Measurements from ENCODE around the gene NELFB.
"Not testable (repeated sequence)": the region's sequence is repeated elsewhere in the genome, so short reads cannot be mapped to it uniquely, and the experiment has no call there.

NELFB gene

DNA sequence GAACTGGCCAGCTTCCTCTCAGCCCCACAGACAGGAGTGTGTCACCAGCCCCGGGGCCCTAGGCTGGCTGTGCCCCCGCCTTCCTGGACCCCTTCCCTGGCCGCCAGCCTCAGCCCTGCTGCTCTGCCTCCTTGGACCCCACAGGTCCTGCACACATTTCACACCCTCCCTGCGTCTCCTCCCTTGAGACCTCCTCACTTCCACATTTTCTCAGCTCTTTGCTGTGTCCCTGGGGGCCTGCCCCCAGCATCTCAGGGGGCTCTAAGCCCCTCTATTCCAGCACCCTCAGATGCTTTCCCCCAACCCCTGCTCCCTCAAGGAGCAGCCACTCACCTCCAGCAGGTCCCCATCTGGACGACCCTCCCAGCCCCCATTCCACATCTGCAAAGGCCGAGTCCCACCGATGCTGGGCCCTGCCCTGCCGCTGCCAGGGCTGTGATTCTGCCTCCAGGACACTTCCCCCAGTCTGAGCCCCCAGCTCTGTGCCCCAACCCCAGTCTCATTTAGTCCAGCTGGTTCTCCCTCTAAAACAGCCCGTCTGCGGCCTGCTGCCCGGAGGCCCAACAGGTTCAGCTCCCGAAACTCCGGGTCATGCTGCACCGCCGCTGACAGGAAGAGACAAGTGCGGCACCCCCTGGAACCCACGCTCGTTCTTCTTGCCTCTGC is 20.2 kb upstream of the NELFB start:
- FAIRE-seq = no peak

DNA sequence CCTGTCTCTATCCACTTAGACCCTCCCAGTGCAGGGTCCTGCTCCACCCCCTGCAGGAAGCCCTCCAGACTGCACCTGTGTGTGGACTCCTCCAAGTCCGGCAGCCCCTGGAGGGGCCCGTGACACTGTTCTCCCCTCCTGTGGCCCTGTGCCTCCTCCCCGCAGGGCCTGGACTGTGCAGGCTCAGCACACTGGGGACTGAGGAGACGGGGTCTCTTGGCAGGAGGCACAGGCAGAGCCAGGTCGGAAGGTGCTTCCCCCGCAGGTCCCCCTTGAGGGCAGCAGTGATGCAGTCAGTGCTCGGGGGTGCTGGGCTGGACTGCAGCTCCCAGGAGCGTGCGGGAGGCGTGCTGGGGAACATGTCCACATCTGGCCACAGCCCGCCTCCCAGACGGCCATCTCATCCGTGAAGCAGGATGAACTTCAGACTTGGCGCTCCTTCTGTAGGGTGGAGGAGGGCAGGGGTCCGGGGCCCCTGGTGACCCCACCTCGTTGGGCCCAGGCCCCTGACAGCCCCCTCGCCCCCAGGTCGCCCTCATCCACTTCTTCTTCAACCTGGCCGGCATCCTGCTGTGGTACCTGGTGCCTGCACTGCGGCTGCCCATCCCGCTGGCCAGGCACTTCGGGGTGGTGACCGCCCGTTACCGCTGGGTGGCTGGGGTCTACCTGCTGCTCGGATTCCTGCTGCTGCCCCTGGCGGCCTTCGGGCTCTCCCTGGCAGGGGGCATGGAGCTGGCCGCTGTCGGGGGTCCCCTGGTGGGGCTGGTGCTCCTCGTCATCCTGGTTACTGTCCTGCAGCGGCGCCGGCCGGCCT is 19.5 kb upstream of the NELFB start:
- DNase-seq (ENCODE audit: low spot score) (no peak), FAIRE-seq (no peak)

More for the DNA sequence above, 20.2 kb upstream of the NELFB start:
- no peak for DNase-seq (ENCODE audit: low spot score)

DNA sequence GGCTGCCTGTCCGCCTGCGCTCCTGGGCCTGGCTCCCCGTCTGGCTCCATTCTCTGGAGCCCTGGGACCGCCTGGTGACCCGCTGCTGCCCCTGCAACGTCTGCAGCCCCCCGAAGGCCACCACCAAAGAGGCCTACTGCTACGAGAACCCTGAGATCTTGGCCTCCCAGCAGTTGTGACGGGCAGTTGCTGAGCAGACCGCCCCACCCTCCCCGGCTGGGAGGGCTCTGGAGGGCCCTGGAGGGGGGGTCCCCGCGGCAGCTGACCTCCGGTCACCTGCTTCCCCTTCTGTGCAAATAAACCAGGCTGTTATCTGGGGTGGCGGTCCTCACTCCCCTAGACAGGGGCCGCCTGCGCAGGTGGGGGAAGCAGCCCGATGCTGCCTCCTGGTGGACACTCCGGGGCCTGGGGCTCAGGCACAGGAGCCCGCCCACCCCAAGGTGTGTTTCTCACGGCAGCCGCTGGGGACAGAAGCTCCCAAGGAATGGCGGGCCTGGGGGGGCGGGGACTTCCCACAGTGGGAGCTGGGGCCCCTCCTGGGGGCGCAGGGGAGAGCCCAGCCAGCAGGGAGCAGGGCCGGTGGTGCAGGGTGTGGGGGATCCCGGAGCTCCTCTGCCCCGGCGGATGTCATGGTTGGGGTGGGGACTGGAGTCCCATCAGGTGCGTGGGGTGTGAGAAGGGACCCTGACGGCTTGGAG is 18.7 kb upstream of the NELFB start:
- FAIRE-seq (peak; percentile 32), DNase-seq (ENCODE audit: low spot score) (peak; percentile 91)

DNA sequence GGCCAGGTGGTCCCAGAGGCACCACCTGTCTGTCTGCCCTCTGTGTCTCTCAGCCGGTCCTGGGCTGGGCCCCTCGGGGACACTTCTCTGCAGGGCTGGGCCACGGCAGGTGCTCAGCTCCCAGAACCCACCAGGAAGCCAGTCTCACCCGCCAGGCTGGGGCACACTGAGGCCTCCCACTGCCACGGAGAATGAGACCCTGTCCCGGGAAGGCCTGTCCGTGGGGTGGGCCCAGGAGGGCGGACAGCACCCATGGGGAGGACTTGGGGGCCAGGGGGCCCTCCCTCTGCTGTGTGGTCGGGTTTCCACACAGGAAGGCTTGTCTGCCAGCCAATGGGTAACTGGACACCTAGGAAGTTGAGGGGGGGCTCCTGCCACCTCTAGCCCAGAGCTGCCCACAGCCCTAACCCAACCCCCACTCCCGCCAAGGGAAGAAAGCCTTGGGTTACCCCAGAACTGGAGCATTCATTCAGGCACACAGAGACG is 18.1 kb upstream of the NELFB start:
- DNase-seq (ENCODE audit: low spot score) = no peak
- FAIRE-seq = no peak

DNA sequence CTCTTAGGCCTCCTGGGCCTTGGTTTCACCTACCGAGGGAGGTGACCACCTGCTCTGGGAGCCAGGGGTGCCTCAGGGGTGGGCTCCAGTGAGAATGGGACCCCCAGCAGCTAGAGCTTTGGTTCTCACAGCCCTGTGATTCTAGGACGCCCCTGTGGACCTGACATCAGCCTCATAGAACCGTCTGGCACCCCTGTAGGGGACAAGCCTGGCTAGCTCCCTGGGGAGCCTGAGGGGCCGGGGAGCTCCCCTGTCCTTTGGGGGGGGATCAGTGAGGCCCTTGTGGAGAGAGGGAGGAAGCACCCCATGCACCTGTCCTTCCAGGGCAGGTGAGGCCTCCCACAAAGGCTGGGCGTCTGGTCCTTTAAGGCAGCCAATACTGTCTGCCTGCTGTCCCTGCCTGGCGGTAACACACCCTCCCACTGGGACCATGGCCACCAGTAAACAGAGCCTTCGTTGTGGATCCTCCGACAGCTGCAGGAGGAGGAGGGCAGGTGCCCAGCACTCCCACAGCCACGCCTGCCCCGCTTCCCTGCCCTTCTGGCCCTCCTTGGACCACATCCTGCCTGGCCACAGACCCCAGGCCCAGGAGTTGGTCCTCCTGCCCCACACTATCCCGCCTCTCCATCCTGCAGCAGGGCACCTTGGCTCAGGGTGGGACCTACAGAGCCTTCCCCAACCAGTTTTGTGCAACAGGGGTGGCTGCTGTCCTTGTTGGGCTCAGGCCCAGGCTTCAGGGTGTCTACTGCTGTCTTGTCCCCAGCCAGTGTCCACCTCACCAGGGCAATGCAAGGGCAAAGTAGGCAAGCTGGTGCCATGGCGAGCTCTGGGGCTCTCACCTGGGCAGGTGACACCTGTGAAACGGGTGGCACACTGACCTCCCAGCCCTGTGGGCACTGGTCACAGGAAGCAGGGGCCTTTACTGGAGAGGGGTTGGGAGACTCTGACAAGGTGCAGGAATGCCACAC is 17.1 kb upstream of the NELFB start:
- DNase-seq (ENCODE audit: low spot score) = no peak

DNA sequence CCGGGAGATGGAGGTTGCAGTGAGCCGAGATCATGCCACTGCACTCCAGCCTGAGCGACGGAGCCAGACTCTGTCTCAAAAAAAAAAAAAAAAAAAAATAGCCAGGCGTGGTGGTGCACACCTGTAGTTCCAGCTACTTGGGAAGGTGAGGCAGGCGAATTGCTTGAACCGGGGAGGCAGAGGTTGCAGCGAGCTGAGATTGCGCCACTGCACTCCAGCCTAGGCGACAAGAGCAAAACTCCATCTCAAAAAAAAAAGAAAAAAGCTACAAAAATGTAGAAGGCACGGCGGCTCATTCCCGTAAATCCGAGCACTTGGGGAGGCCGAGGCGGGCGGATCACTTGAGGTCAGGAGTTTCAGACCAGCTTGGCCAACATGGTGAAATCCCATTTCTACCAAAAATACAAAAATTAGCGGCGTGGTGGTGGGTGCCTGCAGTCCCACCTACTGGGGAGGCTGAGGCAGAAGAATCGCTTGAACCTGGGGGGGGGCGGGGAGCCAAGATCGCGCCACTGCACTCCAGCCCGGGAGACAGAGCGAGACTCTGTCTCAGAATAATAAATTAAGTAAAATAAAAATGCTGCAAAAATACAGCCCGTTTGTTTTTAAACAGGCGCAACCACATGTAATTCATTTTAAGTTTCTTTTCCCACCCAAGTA is 15.5 kb upstream of the NELFB start:
- DNase-seq (ENCODE audit: low spot score); FAIRE-seq: not testable (repeated sequence)

More for the DNA sequence above, 17.1 kb upstream of the NELFB start:
- FAIRE-seq = no peak

DNA sequence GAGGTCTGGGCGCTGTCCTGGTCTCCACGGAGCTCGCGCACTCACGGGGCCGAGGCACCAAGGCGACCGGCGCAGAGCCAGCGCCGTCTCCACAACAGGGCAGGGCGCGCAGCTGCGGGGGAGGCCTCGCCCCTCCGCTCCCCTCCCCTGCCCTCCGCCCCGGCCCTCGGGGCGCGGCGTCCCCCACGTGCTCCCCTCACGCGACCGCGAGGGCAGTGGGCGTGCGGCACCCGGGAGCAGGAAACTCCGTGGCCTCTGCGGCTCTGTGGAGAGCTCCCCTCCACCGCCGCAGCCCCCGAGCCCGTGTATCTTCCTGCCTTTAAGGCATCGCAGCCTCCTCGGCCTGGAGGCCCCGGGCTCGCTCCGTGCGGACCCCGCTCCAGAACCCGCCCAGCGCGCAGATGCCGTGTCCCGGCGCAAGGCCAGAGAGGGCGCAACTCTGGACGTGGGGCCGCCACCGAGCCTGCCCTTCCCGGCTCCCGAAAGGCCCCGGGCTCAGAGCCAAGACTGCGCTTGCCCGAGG is 14.7 kb upstream of the NELFB start:
- no peak for FAIRE-seq
- DNase-seq (ENCODE audit: low spot score) = peak; percentile 61

DNA sequence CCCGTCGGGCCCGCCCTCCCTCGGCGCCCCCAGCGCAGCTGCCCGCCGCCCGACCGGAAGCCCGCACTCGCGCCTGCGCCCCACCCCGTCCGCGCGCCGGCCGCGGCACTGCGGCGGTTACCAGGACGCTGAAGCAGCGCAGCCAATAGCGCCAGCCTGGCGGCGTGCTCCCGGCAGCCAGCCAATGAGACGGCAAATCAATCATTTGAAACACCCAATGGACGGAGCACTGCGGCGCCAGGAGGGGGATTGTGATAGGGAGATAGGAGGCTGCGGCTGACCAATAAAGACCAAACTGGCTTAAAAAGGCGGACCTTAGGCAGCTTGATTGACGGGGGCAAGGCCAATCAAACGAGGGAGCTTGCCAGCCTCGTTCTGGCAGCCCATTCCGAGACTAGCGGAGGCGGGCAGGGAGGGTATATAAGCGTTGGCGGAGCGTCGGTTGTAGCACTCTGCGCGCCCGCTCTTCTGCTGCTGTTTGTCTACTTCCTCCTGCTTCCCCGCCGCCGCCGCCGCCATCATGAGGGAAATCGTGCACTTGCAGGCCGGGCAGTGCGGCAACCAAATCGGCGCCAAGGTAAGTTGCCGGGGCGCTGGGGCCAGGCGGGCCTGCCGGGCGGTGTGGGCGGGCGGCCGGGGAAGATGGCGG is 14.2 kb upstream of the NELFB start, which contains the start of gene TUBB4B:
Gene TUBB4B (plus strand): TSS at position 447 of the 649 bp plus-strand sequence. CDS start 74 bp downstream, at position 521.
- FAIRE-seq (peak; percentile 93), DNase-seq (ENCODE audit: low spot score) (peak; percentile 98)

DNA sequence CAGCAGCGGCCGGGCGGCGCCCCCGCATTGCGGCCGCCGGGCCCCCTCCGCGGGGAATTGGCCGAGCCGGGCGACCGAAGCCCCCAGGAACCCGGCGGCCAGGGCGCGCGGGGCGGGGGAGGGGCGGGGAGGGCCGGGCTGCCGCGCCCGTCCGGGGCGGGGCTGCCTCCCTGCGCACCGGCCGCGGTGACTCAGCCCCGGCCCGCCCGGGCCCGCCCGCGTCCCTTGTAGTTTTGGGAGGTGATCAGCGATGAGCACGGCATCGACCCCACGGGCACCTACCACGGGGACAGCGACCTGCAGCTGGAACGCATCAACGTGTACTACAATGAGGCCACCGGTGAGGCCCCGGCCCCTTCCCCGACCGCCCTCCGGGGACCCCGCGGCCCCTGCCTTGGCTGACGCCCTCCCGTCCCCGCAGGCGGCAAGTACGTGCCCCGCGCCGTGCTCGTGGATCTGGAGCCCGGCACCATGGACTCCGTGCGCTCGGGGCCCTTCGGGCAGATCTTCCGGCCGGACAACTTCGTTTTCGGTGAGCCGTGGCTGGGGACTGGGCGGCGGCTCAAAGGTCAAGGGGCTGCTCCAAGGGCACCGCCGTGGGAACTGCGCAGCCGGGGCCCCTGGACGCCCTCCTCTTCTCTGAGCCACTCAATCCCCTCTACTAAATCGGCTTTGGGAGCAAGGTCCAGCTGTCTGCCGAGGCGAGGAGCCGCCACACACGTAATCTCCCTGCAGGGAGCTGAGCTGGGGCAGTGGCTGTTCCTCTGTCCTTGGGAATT is 13.4 kb upstream of the NELFB start:
- DNase-seq (ENCODE audit: low spot score) = peak; percentile 76
- FAIRE-seq = no peak

DNA sequence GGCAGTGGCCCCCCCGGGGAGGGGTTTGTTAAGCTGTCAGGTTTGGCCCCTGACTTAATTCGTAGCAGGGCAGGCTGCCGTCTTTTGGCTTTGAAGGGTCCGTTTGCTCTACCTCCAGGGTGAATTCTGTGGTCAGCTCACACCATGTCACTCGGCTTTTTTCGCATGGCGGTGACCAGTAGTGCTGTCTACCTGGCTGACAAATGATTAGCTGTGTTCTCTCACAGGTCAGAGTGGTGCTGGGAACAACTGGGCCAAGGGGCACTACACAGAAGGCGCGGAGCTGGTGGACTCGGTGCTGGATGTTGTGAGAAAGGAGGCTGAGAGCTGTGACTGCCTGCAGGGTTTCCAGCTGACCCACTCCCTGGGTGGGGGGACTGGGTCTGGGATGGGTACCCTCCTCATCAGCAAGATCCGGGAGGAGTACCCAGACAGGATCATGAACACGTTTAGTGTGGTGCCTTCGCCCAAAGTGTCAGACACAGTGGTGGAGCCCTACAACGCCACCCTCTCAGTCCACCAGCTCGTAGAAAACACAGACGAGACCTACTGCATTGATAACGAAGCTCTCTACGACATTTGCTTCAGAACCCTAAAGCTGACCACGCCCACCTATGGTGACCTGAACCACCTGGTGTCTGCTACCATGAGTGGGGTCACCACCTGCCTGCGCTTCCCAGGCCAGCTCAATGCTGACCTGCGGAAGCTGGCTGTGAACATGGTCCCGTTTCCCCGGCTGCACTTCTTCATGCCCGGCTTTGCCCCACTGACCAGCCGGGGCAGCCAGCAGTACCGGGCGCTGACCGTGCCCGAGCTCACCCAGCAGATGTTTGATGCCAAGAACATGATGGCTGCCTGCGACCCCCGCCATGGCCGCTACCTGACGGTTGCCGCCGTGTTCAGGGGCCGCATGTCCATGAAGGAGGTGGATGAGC is 12.6 kb upstream of the NELFB start:
- FAIRE-seq = no peak

DNA sequence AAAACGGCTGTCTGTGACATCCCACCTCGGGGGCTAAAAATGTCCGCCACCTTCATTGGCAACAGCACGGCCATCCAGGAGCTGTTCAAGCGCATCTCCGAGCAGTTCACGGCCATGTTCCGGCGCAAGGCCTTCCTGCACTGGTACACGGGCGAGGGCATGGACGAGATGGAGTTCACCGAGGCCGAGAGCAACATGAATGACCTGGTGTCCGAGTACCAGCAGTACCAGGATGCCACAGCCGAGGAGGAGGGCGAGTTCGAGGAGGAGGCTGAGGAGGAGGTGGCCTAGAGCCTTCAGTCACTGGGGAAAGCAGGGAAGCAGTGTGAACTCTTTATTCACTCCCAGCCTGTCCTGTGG is 11.9 kb upstream of the NELFB start:
- FAIRE-seq = not testable (repeated sequence)

More for the DNA sequence above, 12.6 kb upstream of the NELFB start:
- DNase-seq (ENCODE audit: low spot score) = no peak

DNA sequence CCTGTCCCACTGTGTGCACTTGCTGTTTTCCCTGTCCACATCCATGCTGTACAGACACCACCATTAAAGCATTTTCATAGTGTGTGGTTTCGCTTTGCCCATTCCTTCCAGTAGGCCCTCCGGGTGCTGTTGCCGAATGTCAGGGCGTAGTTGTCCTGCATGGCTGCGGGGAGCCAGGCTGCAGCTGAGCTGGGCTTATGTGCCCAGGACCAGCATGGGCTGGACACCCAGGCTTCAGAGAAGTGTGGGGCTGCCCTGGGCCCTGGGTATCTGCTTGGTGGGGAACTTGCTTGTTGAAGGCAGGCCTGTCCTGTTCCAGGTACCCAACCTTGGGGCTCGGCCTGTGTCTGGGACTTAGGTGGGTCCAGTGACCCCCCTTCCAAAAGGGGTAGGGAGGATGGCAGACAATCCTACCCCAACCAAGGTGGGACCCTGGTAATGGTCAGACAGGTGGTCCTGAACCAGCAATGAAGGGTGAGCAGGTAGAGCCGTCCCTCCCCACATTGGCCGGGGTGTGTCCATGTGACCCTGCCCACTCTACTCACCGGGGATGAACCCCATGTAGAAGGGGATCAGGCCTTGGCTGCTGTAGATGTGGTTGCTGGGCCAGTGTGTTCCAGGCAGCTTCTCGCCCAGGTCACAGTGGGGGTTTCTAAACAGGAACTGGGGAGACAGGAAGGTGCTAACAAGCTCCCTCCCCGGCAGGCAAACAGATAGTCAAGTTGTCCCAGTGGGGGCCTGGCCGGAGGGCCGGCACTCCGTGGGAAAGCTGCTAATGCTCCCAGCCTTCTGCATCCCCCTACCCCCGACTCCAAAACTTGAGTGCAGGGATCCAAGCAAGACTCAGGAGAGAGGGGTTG is 11.3 kb upstream of the NELFB start:
- DNase-seq (ENCODE audit: low spot score) (no peak), FAIRE-seq (peak; percentile 42)

More for the DNA sequence above, 11.9 kb upstream of the NELFB start:
- DNase-seq (ENCODE audit: low spot score) = not testable (repeated sequence)

DNA sequence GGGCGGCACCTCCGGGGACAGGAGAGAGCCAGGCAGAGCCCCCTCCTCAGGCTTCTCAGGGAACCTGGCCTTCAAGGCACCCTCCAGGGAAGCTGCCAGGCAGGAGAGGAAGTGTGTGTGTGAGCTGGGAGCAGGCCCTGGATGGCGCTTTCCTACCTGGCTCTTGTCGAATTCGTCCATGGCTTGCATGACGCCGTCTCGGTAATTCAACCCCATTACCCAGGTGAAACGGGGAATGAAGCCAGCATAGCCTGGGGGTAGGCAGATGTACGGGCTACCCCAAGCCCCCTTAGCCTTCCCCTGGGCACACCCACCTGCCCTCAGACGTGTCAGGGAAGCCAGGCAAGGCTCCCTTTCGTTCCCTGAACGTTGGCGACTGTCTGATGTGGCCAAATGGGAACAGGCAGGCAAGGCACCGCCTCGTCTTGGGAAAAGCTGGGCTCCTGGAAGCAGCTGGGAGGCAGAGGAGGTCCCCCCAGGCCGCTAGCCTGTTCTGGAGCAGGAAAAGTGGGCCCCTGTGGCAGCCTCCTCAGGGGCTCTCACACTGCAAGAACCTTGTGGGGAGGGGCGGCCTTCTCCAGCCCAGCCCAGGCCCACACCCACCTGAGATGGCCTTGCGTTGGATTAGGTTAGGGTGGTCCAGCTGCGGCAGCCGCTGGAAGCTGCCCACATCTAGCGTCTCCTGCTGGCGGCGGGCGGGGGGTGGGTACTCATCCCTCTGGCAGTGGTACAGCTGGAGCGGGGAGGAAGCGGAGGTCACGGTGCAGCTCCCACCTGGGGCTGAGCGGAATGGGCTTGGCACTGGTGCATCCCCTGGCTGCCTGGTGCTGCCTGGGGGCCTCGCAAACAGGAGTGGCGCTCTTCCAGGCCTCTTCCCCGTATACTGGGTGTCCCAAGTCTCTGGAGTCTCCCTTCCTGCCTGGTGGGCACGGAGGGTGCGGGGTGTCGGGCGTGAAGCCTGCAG is 10.4 kb upstream of the NELFB start:
- FAIRE-seq (no peak), DNase-seq (ENCODE audit: low spot score) (no peak)

DNA sequence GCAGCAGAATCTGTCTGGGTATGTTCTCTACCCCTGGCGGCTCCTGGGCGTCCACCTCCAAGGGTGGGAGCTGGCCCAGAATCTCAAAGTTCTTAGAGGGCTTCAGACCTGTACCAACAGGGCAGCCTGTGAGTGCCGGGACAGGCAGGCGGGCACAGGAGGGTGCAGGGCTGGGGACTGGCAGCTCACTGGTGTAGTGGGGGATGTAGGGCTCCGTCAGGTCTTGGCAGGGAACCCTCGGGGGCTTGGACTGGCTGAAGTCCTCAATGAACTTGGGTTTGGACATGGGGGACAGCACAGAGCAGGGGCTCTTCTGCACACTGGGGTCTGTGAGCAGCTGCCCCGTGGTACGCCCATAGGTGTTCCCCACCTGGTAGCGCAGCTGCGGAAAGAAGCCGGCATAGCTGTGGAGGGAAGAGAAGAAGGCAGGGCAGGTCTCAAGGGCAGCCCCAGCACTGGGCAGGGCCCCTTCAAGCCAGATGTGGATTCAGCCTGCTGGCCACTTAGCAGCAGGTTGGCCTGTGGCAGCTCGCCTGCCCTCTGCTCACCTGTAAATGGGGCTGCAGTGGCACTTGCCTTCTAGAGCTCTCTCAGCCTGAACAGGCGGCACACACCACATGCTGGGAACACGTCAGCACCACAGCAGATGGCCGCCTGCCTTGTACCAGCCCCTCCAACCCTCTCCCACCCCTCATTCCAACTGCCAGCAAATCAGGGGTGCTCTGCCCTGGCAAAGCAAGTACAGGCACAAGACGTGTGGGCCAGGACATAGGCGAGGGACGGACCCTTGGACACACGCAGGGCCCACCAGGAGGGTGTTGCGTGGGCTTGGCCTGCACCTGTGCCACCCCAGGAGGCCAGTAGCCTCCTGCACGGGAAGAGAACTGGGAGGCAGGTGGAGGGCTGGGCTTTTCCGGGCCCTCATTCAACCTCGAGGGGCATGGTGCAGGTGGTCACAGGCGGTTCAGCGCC is 9.4 kb upstream of the NELFB start:
- FAIRE-seq = no peak
- no peak for DNase-seq (ENCODE audit: low spot score)

Data from urothelium cell line (cell line).